ENCODE results near the gene CD58.

CD58 gene

DNA sequence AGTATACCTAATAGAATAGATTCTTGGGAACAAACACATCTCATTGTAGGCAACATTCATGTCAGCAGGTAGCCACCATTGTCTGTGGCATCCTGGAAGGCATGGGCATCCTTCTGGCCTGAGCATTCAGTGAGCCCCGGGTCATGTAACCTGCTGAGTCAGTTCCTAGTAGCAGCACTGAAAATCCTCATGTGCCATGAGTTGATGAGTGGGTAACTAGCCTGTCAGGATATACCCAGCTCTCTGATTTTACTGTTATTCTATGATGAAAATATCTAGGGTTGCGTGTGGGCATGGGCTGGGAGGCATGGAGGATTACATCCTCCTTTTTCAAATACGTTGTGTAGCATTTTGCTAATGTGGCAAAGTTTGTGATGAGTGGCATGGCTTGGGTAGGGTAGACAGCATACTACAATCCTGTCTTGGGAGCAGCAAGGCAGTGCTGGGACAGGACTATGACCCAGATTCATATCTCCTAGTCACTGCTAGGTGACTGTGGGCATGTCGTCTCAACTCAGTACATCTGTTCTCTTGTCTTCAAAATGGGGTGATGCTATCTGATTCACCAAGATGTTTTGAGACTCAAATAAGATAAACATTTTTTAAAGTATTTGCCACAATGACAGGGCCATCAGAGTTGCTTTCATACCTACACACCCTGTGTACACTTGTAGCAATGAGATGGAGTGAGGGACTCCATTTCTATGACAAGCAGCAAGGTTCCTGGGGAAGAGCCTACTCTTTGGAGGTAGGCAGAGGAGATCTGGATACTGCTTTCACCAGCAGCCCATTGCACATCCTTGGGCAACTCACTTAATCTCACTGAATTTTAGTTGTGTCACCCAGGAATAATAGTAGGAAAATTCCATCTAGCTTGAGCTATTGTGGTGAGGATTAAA is 62.5 kb downstream of the CD58 start:
- no peak for DNase-seq

DNA sequence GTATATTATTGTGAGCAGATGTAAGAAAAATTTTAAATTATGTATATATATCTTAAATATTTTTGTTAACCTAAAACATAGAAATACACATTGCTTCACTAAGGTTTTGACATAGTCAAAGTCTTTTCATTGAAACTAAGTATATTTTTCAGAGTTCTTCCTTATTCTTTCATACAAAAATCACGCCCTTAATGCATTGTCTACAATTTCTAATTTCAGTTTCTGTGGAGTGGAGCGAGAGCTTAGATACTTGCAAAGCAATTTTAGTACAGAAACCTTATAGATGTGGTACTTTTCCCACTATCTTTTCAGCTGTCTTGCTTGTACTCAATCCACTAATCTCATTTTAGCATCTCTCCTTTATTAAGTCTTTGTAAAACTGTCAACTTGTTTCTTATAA is 63.2 kb downstream of the CD58 start:
- no peak for DNase-seq

- no peak for DNase-seq
Measured at GRCh38 chr1:116506132-116507004, 64.5 kb downstream of the CD58 start.

DNA sequence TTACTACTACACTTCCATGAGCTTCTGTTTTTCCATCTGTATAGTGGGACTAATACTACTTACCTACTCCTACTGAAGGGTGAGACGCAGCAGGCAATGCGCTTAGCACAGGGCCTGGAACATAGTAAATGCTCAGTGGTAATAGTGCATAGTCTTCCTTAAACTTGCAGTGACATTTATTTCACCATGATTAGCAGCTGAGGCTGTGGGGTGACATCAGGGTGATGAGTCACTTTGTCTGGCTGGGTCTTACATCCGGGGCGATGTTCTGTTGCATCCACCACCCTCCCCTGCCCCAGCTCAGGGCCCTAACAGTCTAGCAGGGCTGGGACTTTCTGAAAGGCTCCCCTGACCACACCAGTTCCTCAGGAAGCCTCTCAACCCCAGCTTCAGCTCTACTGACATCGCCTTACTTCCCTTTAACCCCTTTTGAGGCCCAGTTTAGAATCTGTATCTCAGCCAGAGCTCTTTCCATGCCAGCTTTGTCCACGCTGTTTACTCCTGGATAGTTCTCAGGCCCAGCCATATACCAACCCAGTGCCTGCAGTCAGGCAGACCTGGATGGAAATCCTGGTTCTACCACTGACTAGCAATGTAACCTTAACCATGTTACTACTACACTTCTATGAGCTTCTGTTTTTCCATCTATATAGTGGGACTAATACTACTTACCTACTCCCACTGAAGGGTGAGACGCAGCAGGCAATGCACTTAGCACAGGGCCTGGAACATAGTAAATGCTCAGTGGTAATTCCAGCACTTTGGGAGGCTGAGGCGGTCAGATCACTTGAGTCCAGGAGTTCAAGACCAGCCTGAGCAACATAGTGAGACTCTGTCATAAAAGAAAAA is 66.3 kb downstream of the CD58 start:
- peak in 7 of 14 donors; percentile 30 to 64 (median 50) for DNase-seq

- no peak for DNase-seq
Measured at GRCh38 chr1:116503546-116504307, 67.1 kb downstream of the CD58 start.

DNA sequence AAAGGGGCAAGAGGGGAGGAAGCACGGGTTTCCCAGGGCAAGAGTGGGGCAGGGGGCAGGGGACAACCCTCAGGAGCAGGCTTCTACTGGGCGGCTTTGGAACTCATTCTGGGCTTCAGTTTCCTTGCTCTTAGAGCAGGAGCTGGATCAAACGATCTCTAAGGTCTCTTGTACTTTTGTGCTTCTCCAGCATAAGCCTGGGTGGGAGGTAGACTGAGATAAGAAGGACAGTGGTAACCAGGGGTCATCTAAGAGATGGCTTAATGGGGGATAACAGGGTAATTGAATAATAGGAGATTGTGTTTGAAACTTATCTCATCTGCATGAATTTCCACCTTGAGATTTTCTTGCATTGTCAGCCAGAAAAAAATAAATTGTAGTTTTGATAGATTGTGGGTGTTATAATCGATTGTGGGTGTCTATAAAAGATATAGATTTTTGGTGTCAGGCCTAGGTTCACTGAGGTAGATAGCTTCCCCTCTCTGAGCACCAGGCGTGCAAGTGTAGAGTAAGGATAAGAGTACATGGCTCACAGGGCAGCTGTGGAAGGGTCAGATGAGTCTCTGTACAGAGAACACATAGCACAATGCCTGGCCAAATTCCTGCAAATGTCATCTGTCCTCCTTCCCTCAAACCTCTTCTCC is 68.0 kb downstream of the CD58 start:
- DNase-seq: no peak

DNA sequence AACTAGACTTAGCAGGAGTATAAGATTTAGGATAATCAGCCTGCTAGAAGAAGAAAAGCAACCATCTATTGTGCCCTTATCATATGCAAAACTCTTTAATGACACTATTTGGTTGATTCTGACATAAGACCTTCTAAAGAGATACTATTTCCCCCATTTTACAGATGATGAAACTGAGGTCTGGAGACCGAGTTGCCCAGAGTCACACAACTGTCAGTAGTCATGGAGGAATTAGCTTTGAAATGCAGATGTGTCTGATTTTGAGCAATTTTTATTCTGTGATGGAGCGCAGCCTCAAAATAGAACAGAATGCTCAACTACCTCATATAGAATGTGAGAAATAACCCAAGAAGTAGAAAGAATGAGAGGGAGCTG is 69.0 kb downstream of the CD58 start:
- no peak for DNase-seq

- no peak for DNase-seq
Measured at GRCh38 chr1:116501125-116501869, 69.5 kb downstream of the CD58 start.

GRCh38 chr1:116498789-116499628 is 71.8 kb downstream of the CD58 start:
- peak in 12 of 14 donors; percentile 15 to 68 (median 54) for DNase-seq

DNA sequence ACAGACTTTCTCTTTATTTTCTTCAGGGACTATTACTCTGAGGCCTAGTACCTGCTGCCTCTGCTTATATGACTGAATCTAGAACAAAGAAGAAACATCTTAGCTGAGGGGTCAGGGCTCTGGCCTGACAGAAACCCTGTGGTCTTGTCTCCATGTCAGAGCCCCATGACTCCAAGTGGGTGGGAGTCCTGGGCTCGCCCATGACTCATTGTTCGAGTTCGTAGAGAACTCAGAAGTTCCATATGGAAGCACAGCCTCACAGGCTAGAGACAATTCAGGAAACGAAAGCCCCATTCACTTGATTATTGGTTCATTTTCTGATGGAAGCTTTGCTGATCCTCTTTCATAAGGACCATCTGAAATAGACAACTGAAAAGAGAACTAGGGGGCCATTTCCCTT is 73.2 kb downstream of the CD58 start:
- peak in 1 of 14 donors; percentile 21 for DNase-seq

DNA sequence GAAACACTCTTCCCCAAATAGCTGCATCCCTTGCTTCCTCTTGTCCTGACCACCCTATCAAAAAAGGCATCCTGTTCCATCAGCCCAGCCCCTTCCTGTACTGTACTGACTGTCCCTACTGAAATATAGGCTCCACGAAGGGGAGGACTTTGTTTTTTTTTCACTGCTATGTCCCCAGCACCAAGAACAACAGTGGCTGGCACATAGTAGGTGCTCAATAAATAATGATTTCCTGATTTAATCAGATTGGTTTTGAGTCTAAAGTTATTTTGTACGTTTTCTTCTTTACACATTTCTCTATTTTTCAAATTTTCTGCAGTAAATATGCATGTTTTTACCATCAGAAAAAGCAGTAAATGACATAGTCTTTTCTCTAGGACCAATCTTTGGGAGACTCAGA is 73.9 kb downstream of the CD58 start:
- no peak for DNase-seq

DNA sequence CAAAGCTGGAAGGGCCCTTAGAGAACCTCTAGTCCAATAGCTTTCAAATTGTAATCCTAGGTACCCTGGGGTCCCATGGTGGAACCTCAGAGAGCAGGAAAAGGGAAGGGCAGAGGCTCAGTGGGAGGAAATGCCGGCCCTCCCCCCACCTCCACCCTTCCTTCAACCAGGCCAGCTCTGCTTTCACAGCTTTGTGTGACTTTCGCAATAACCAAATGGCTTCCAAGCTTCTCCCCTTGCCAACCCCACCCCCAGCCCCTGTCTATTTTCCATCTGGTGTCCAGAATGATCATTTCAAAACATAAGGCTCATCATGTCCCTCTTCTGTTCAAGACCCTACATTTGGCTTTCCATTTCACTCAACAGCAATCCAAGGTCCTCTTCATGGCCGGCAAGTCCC is 74.4 kb downstream of the CD58 start:
- DNase-seq: peak in 1 of 14 donors; percentile 18

DNA sequence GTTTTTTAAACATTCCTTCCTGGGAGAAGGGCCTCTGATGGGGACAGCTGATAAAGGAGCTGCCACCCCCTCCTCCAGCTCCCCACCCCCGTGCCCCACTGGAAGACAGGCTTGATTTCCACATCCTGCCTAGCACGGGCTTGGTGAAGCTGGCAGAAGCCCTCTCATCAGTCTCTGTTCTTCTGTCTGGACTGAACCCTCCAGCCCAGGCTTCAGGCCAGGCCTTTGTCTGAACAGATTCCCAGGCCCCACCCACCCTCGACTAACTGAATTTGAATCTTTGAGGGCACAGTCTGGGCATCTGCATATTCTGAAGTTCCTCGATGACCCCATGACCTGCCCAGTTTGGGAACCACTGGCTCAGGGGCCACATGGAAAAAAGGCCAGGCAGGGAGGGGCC is 75.3 kb downstream of the CD58 start:
- no peak for DNase-seq

DNA sequence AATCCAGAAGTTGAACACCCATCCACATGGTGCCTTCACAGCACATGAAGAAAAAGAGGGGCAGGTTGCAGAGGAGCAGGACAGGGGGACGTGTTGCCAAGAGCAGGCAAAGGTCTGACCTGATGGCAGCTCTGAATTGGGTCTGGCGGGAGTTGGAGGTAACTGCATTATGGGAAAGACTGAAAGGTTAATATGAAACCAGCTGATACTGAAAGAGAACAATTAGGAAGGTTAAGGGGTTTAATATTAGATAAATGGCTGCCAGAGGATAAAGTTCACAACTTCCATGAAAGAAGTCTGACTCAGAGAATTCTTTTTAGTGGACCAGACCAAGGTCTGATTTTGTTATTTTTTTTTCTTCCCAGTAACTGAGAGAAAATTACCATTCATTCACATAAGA is 76.1 kb downstream of the CD58 start:
- no peak for DNase-seq

- peak in 1 of 14 donors; percentile 13 for DNase-seq
Measured at GRCh38 chr1:116494353-116494692, 76.5 kb downstream of the CD58 start.

DNA sequence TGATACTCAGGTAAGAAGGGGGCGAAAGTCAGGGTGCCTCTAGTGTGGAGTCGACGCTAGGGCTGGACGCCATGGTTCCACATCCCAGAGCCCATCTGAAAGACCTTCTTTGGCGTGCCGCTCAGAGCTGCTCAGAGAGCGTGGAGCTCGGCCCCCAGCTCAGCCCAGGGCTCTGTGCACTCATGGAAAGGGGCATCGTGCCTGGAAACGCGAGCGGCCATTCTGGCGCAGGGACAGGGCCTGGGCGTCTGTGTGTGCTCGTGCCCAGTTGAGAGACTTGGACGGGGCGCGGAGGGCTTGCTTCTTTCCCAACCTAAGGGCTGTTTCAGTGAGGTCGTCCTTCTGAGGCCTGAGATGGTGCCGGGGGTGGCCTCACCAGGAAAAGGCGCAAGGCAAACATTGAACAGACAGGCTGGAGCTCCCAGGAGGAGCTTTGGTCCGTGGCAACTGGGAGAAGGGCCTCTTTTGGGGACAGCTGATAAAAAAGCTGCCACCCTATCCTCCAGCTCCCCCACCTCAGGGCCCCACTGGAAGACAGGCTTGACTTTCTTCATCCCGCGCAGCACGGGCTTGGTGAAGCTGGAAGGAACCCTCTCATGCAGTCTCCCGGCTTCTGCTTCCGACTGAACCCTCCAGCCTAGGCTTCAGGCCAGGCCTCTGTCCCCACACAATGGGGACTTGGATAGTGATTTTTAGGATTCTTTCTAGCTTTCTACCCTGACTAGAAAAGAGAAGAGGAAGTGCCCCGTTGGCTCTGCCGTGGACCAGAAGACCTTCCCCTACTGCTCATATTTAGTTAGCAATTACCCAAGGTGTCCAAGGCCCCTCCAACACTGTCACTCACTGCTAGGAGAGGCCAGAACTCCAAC is 77.1 kb downstream of the CD58 start:
- no peak for DNase-seq

DNA sequence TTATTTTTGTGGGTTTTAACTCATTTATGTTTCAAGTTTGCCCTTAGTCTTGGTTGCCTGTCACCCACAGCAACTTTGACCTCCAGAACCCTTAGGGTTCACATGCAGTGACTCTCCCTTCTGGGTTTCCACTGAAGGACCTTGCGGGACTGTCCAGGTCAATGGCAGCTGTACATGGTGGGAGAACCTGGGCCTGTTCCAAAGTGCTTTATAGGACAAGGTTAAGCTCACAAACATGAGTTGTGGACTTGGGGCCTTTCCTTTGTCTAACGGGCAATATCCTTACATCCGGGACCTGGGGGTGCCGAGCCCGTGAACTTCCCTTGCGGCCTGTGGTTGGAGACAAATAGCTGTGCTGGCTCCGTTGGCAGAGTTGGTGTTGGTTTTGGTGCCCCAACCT is 77.8 kb downstream of the CD58 start:
- no peak for DNase-seq

DNA sequence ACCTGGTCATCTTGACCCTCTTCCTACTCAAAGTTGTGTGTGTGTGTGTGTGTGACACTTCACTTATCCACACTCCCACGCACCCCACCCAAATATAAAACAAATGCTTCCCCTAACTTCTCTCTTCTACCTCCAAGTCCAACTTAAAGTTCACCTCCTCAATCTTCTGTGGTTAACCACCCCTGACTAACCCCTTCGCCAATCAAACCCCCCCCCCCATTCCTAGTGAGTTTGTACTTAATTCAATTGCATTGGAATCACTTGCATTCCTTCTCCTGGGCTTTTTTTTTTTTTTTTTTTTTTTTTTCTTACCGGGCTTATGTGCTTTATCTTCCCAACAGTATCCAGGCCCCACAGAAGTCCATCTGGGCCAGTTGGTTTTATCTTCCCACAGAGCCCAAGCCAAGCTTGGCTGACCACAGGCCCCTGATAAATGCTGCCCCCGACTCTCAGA is 78.4 kb downstream of the CD58 start:
- DNase-seq: no peak
